GM21619 (cell line): ENCODE data around the gene TMEM88.
"Not testable (repeated sequence)": the region's sequence is repeated elsewhere in the genome, so short reads cannot be mapped to it uniquely, and the experiment has no call there.

ENCODE experiments used
- ATAC-seq: cut with Tn5 transposase; IDR thresholded peaks from one replicate; pipeline ENCODE4 v1.9.1; 2021; ENCODE audit not compliant: unreplicated experiment

TMEM88 gene

GRCh38 chr17:7856011-7856810 is 1.3 kb downstream of the TMEM88 start:
- ATAC-seq, result no peak

GRCh38 chr17:7856811-7857712 is 2.2 kb downstream of the TMEM88 start, which contains the start of gene NAA38:
TSS of gene NAA38 (minus strand) at chr17:7857559. CDS start at chr17:7857463, 96 bp downstream.
- peak; percentile 76 for ATAC-seq

- peak; percentile 29 for ATAC-seq
Measured at GRCh38 chr17:7857713-7858521, 3.1 kb downstream of the TMEM88 start, which contains the start of gene CYB5D1. TSS of gene CYB5D1 (plus strand) at chr17:7858003. CDS start at chr17:7858135, 132 bp downstream.

- no peak for ATAC-seq
Measured at GRCh38 chr17:7858522-7858810, 3.6 kb downstream of the TMEM88 start.

- ATAC-seq, result no peak
Measured at GRCh38 chr17:7859028-7859427, 4.2 kb downstream of the TMEM88 start.

- ATAC-seq, result no peak
Measured at GRCh38 chr17:7862692-7863437, 8.0 kb downstream of the TMEM88 start.

- not testable (repeated sequence) for ATAC-seq
Measured at GRCh38 chr17:7864384-7864783, 9.5 kb downstream of the TMEM88 start.

- no peak for ATAC-seq
Measured at GRCh38 chr17:7864995-7865650, 10.3 kb downstream of the TMEM88 start.

- ATAC-seq, result no peak
Measured at GRCh38 chr17:7867881-7868329, 13.0 kb downstream of the TMEM88 start.

- ATAC-seq, result no peak
Measured at GRCh38 chr17:7873051-7873450, 18.2 kb downstream of the TMEM88 start.

- ATAC-seq, result no peak
Measured at GRCh38 chr17:7875804-7876370, 21.0 kb downstream of the TMEM88 start.

GRCh38 chr17:7878234-7878633 is 23.4 kb downstream of the TMEM88 start:
- no peak for ATAC-seq

- no peak for ATAC-seq
Measured at GRCh38 chr17:7880076-7880868, 25.4 kb downstream of the TMEM88 start.

GRCh38 chr17:7881276-7882054 is 26.6 kb downstream of the TMEM88 start:
- no peak for ATAC-seq

- no peak for ATAC-seq
Measured at GRCh38 chr17:7882068-7882467, 27.2 kb downstream of the TMEM88 start.

- no peak for ATAC-seq
Measured at GRCh38 chr17:7882629-7883028, 27.8 kb downstream of the TMEM88 start.

- ATAC-seq, result no peak
Measured at GRCh38 chr17:7883781-7884386, 29.0 kb downstream of the TMEM88 start.
